ENCODE data around the gene IBTK.

GRCh38 chr6:82246370-82246769 is 1.2 kb downstream of the IBTK start:
- no peak for TF ChIP-seq CTCF (IDR thresholded peaks at IDR 0.05)
- TF ChIP-seq POLR2A (IDR thresholded peaks at IDR 0.05) = no peak
